ENCODE data around the gene CEND1. TPM values are rescaled to one million over a fixed set of nuclear protein-coding genes. Genes with fewer than 3 reads are reported as not detected.

CEND1 gene
- total and polyA plus RNA-seq, 2 of the 13 experiments (the other 11 are each of a cell fraction or from before 2014, with no cell fraction given) = not detected

GRCh38 chr11:797296-798092 lies 7.6 kb upstream of the CEND1 start (continued):
- TF ChIP-seq ZNF230 (CRISPR knock-in tag; IDR thresholded peaks at IDR 0.05) = no peak
- no peak; the same call in 1 of the 2 replicates for TF ChIP-seq ZNF709 (CRISPR knock-in tag; IDR thresholded peaks at IDR 0.05)
- TF ChIP-seq EP300 (IDR thresholded peaks at IDR 0.05; ENCODE audit: low read depth in 2 of 2, low read length in 2 of 2) = no peak
- TF ChIP-seq EP300 (CRISPR knock-in tag; IDR thresholded peaks at IDR 0.05; ENCODE audit: borderline replicate concordance) = no peak
- TF ChIP-seq, protein P1, sequence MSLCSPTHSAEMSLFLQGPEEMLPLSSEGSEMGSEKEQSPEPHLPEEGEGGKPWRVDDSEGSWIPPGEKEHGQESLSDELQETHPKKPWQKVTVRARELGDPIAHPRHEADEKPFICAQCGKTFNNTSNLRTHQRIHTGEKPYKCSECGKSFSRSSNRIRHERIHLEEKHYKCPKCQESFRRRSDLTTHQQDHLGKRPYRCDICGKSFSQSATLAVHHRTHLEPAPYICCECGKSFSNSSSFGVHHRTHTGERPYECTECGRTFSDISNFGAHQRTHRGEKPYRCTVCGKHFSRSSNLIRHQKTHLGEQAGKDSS (CRISPR knock-in tag; IDR thresholded peaks at IDR 0.05; ENCODE audit: borderline replicate concordance, low read depth) = no peak
- peak; percentile 16 for TF ChIP-seq ZNF883 (CRISPR knock-in tag; IDR thresholded peaks at IDR 0.05; ENCODE audit: not compliant biosample characterization)
- TF ChIP-seq ZNF362 (CRISPR knock-in tag; IDR thresholded peaks at IDR 0.05; ENCODE audit: borderline replicate concordance) = peak; percentile 27; the same call in 1 of the 2 replicates
- TF ChIP-seq NR2F6 (IDR thresholded peaks at IDR 0.05) = no peak
- no peak for TF ChIP-seq NR2F6 (CRISPR knock-in tag; IDR thresholded peaks at IDR 0.05)
- no peak for TF ChIP-seq ZNF124 (CRISPR knock-in tag; IDR thresholded peaks at IDR 0.05)
- TF ChIP-seq, protein P2, sequence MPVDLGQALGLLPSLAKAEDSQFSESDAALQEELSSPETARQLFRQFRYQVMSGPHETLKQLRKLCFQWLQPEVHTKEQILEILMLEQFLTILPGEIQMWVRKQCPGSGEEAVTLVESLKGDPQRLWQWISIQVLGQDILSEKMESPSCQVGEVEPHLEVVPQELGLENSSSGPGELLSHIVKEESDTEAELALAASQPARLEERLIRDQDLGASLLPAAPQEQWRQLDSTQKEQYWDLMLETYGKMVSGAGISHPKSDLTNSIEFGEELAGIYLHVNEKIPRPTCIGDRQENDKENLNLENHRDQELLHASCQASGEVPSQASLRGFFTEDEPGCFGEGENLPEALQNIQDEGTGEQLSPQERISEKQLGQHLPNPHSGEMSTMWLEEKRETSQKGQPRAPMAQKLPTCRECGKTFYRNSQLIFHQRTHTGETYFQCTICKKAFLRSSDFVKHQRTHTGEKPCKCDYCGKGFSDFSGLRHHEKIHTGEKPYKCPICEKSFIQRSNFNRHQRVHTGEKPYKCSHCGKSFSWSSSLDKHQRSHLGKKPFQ (CRISPR knock-in tag; IDR thresholded peaks at IDR 0.05; ENCODE audit: insufficient replicate concordance) = peak; percentile 78
- peak; percentile 78 for TF ChIP-seq SAP130 (CRISPR knock-in tag; IDR thresholded peaks at IDR 0.05; ENCODE audit: low read depth)
- no peak for TF ChIP-seq ZNF839 (CRISPR knock-in tag; IDR thresholded peaks at IDR 0.05; ENCODE audit: borderline replicate concordance)
- TF ChIP-seq ZNF318 (CRISPR knock-in tag; IDR thresholded peaks at IDR 0.05) = no peak
- no peak for TF ChIP-seq GPBP1L1 (CRISPR knock-in tag; IDR thresholded peaks at IDR 0.05)
- TF ChIP-seq ZNF224 (CRISPR knock-in tag; IDR thresholded peaks at IDR 0.05) = 0 out of 2 replicates have a peak, but pooled peaks have one; percentile 70

Data from HepG2 (cell line).